ENCODE data around the gene SOX8.
"Not testable (repeated sequence)": the region's sequence is repeated elsewhere in the genome, so short reads cannot be mapped to it uniquely, and the experiment has no call there.

Gene SOX8

DNA sequence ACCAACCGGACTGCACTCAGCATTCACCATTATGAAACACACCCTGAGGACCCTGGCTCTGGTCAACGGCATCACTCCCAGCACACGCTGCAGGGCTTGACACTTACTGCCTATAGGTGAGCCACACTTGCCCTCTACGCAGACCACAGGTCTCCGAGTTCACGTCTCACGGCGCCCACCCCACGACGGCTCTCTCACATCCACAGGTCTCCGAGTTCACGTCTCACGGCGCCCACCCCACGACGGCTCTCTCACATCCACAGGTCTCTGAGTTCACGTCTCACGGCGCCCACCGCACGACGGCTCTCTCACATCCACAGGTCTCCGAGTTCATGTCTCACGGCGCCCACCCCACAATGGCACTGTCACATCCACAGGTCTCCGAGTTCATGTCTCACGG, 25.8 kb upstream of the SOX8 start:
- DNase-seq, ATAC-seq: not testable (repeated sequence)

GRCh38 chr16:959232-960040, 22.1 kb upstream of the SOX8 start:
- DNase-seq (no peak), ATAC-seq (no peak)

DNA sequence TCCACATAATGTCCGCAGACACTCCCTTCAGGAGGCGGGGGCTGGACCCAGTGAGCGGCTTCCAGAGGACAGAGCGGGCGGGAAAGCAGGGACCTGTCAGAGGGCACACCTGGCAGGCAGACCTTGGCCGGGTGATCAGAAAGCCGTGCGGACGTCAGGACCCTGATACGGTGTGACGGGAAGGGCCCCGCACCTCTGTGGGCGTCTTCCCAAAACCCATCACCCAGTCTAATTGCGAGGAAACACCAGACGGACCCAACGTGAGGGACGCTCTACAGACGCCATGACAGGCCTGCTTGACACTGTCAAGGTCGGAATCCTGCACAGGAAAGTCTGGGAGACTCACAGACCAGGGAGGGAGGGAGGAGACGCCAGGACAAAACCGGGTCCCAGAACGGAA, 19.2 kb upstream of the SOX8 start:
- no peak for DNase-seq
- ATAC-seq: no peak

GRCh38 chr16:962901-963814, 18.4 kb upstream of the SOX8 start:
- ATAC-seq: no peak
- no peak for DNase-seq

DNA sequence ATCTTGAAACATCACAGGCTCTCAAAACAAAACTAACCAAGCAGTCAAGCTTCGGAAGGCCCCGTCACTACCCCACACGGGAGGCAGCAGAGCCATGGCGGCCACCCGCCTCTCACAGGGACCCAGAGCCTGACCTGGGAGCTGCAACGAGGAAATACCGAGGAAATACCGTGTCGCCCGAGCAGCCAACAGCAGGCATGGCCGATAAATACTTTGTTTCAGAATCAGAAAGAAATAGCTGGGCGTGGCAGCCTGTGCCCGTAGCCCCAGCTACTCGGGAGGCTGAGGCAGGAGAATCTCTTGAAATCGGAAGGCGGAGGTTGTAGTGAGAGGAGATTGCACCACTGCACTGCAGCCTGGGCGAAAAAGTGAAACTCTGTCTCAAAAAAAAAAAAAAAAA, 17.7 kb upstream of the SOX8 start:
- DNase-seq: no peak
- no peak for ATAC-seq

GRCh38 chr16:964356-965035, 17.1 kb upstream of the SOX8 start:
- peak; percentile 36 for ATAC-seq
- DNase-seq: no peak

DNA sequence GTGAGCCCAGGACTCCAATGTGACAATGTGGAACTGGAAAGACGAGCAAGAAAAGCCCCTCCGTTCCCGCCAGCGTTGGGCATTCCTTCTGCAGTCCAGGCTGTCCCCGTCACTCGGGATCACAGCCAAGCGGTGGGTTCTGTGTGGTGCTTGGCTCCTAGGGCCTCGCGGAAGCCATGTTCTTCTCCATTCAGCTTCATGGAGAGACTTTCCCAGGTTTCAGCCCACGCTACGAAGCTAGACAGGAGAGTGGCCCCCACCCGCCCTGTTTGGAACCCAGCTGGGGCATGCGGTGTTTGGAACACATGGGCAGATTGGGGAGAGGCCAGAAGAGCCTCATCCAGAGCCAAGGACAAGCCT, 16.6 kb upstream of the SOX8 start:
- DNase-seq (no peak), ATAC-seq (no peak)

DNA sequence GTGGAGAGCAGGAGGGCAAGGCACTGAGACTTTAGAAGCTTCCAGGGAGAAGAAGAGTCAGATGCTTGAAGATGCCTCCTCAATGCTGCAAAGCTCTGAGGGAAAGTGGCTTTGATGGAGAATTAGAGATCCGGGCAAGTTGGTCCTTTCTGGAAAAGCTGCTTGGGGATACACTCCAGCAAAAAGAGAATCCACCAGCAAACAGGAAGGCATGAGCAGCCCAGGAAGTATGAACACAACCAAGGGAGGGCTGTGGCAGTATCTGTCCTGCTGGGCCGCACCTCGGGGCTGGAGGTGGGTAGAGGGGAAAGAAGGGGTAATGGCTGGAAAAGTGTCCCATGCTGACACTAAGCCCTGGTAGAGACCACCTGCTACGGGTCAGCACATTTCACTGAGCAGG, 16.1 kb upstream of the SOX8 start:
- DNase-seq: no peak

DNA sequence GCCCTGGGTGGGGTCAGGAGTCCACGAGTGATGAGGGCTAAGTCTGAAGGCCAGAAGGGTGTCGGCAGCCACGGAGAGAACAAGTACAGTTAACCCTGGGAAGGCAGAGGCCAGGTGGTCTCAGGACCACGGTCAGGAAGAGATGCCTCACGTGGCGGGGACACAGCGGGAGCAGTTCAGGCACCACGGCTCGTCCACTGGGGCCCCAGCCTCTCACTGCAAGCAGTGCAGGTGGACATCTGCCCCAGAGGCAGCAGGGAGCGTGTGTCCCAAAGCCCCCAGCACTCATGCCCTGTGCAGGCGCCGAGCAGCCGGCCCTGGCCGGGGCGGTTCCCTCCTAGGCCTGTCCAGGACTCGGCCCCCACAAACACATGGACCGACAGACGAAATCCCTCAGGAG, 15.5 kb upstream of the SOX8 start:
- no peak for DNase-seq
- no peak for ATAC-seq

More for the DNA sequence above, 16.1 kb upstream of the SOX8 start:
- no peak for ATAC-seq

DNA sequence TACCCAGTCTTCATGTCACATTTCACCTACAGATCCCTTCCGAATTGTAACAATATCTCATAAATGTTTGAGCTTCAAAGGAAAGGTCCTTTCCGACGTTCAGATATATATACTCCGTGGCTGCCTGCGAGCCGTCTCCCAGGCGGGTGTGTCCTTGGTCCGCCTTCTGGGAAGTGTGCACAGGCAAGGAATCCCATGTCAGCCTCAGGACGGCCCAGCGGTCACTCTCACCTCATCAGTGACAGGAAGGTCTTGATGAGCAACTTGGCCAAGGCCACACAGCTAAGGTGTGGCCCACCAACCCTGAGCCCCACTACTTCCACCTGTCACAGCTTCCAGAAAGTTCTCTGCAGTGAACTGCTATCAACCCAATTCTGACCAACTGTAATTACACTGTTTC, 15.1 kb upstream of the SOX8 start:
- DNase-seq (no peak), ATAC-seq (no peak)

DNA sequence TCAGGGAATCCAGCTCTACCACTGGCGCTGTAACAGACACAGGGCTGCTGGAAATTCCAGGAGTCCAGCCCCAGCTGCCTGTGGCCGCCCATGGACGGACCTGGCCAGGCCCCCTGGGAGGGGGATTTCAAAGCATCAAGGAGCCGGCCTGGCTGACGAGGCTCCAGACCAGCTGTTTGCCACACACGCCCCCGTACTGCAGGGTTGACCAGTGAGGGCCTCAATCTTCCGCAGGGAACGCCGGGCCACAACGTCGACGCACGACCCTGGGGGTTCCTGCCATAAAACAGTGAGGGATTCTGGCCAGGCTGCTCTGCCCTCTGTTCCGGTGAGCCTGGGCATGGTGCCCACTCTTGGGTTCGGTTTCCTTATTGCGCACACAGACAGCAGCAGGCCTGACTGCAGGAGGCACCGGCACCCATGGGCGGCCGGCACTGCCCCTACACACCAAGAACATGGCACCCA, 14.5 kb upstream of the SOX8 start:
- ATAC-seq: no peak

GRCh38 chr16:967546-968295, 13.8 kb upstream of the SOX8 start:
- DNase-seq (no peak), ATAC-seq (no peak)

More for the DNA sequence above, 14.5 kb upstream of the SOX8 start:
- DNase-seq: no peak

DNA sequence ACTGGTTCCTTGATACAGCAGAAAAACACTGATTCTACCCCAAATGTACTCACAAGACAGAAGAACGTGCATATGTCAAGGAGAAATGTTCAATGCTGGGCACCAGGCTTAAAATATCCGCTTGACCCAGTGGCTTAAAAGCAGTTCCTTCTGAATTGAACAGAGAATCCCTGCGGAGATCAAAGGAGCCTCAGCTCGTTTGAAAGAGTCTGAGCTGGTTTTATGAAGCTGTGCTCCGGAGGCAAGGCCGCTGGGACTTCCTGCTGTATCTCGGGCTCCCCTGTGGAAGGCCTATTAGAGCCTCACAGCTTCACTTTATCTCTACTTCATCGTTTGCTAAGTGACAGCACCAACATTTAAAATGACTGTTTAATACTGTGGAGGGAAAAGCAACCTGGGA, 12.9 kb upstream of the SOX8 start:
- ATAC-seq (no peak), DNase-seq (no peak)

DNA sequence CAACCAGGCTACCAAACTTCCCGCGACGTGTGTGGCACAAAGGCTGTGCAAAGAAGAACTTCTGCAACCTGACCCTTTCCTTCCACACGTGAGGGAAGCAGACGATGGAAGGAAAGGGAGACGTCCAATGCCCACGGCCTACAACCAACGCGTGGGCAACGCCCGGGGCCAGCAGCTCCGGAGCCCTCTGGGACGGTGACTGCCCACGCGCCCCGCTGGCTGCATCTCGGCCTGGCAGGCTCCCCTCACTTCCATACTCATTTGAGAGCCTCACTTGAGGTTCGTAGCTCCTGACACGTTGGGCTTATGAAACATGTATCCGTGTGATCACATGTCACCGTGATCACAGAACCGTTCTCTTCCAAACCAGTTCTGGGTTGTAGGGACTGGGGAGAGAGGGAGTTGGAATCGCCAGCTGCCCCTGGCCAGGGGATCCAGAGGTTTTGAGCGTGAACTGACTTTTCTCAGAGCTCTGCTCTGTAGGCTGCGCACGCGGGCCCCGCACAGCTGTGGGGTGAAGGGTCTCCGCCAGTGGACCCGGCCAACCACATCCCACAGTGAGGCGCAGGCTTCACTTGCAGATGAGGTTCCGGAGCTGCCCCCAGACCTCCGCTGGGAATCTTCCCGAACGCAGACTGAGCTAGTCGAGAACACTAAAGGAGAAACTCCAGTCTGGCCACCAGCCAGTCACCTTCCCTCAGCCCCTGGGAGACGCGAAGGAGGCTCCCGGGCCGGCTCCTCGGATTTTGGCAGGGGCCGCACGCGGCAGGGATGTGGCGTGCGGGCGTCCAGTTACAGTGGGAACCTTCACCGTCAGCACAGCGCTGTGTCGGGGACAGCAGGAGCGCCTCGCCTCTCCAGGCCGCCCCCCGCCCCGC, 11.8 kb upstream of the SOX8 start:
- ATAC-seq: no peak

GRCh38 chr16:970386-970765, 11.2 kb upstream of the SOX8 start:
- DNase-seq: no peak
- ATAC-seq: no peak

More for the DNA sequence above, 11.8 kb upstream of the SOX8 start:
- DNase-seq: peak; percentile 37

DNA sequence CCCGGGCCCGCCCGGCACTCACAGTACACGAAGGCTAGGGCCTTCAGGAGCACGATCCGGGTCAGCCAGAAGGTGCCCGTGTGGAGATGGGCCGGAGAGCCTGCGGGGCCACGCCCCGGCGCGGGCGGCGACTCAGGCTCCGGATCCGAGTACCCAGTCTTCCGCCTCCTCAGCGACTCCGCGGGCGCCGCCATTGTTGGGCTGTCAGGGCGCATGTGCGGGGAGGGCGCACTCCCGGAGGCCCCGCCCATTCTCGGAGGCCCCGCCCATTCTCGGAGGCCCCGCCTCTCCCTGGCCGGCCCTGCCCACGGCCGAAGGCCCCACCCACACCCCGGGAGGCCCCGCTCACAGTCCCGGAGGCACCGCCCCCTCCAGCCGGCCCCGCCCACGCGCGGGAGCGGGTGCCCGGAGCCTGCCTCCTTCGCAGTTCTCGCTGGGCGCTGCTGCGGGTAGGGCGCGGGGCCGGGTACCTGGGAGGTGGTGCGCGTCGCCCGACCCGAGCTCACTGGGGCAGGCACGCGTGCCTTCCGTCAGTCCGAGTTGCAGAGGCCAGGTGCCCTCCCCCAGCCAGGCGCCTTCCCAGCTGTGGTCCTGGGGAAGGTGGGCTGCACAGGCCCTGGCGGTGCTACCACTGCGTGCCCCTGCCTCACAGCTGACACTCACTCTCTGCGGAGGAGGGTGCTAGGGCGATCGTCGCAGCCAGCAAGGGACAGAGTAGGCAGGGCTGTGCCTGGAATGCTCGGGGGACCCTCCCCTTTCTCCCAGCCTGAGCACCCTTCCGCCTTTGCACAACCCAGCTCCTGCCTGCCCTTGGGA, 10.6 kb upstream of the SOX8 start, which contains the start of gene LMF1:
TSS of gene LMF1 (minus strand) at position 219 of the 816 bp plus-strand sequence. CDS start at position 215, 4 bp downstream.
- peak; percentile 97 for DNase-seq
- peak; percentile 84 for ATAC-seq

- DNase-seq (no peak), ATAC-seq (no peak)
Measured at GRCh38 chr16:971582-971905, 10.0 kb upstream of the SOX8 start.

- DNase-seq (peak; percentile 4), ATAC-seq (no peak)
Measured at GRCh38 chr16:971981-972315, 9.6 kb upstream of the SOX8 start.

DNA sequence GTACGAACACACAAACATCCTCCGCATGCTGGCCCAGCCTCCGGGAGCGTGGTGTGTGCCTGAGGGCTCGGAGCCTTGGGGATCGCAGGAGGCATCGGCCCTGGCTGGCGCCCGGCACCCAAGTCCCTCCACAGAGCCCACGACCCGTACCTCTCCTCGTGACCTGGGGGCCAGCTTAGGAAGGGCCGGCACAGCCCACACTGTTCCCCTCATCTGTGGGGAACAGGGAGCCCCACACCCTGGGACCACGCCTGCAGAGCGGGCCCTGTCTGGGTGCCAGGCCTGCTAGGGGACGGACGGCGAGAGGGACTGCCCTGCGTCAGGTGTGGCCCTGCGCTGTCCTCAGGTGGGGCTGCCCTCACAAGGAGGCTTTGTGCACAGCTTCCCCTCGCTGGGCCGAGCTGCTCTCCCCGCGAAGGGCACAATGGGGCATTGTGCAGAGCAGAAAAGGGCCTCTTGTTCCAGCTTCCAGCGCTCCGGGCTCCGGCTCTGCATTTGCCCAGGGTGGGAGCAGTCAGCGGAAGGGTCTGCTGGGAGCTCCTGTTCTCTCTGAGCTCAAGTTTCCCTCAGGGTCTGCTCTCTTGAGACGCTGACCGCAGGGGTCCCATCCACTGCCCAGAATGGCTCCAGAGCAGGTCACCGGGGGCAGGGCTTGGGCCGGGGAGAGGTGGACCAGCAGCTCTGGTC, 9.1 kb upstream of the SOX8 start:
- ATAC-seq (no peak), DNase-seq (no peak)

- no peak for ATAC-seq
- no peak for DNase-seq
Measured at GRCh38 chr16:973366-973765, 8.2 kb upstream of the SOX8 start.

Measured in stimulated activated naive CD8-positive, alpha-beta T cell treated with anti-CD3 and anti-CD28 coated beads, Interleukin-15, Interleukin-2, amounts not matched to agents 100 U/mL and 50 U/mL, for 24 hours (primary cell).